Activated T-helper 1 cell treated with anti-CD3 and anti-CD28 coated beads, Interleukin-12 subunit alpha, Interleukin-12 subunit beta, Interleukin-2, Interleukin-4 antibody, amounts not matched to agents 30 ng/mL and 10 ng/mL and 1 ng/mL, durations not matched to agents 14 hours and 24 hours and 36 hours (primary cell): ENCODE results near the gene STIM2. TPM values are rescaled to one million over a fixed set of nuclear protein-coding genes. Genes with fewer than 3 reads are reported as not detected.

ENCODE experiments used
- DNase-seq: peaks from one replicate; pipeline ENCODE4 v3.0.0; 2021; ENCODE audit warnings: low spot score
- H3K27ac Mint-ChIP-seq: one replicate; pipeline ENCODE4 v1.8.0; 2021; ENCODE audit warnings: mild to moderate bottlenecking, mixed read lengths
- H3K27me3 Mint-ChIP-seq: one replicate; pipeline ENCODE4 v1.8.0; 2022; ENCODE audit warnings: mild to moderate bottlenecking, moderate library complexity, mixed read lengths; ENCODE audit not compliant: insufficient read depth
- H3K36me3 Mint-ChIP-seq: one replicate; pipeline ENCODE4 v1.8.0; 2021; ENCODE audit warnings: low read depth, mixed read lengths
- H3K4me1 Mint-ChIP-seq: one replicate; pipeline ENCODE4 v1.8.0; 2021; ENCODE audit warnings: low read depth, mixed read lengths
- H3K4me3 Mint-ChIP-seq: one replicate; pipeline ENCODE4 v1.8.0; 2021; ENCODE audit warnings: mild to moderate bottlenecking, moderate library complexity, mixed read lengths
- H3K9me3 Mint-ChIP-seq: one replicate; pipeline ENCODE4 v1.8.0; 2021; ENCODE audit warnings: mixed read lengths
- intact Hi-C: fragments of 100-400 bp; cut with micrococcal nuclease; formaldehyde crosslinking; loops from one replicate; pipeline ENCODE4 v1.15.1; 2024
- total RNA-seq: library from RNA; stranded (reverse); gene quantifications from 2 replicates; pipeline ENCODE4 v1.2.3, GENCODE V29; 2022

The STIM2 gene
- total RNA-seq, 1 donor from 2014 or later, result 54.1 TPM

DNA sequence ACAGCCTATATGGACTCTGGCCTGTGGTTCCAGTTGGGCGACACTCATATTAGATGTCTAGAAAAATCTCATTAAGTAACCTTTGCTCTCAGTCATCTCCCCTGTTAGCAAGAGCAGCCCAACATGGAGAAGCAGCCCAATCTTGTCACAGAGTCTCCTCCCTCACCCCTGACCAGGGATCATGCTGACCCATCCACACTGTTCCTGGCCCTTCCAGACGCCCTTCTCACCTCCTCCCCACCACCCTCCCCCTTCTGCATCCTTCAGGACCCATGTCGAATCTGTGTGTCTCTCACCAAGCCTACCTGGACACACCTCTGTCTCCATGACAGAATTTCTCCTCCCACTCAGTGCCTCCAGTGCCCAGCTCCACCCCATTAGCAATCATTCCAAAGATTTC lies 190.1 kb downstream of the STIM2 start:
- Mint-ChIP-seq H3K27me3 (peaks cover 22% of the 10 kb centered on the region), H3K4me1 (no peaks in the 10 kb centered on the region)

GRCh38 chr4:27055221-27055760 lies 194.7 kb downstream of the STIM2 start:
- Mint-ChIP-seq H3K9me3 (no peaks in the 10 kb centered on the region), H3K4me3 (no peak overlapping the region), H3K27ac (no peak overlapping the region), H3K36me3 (no peaks in the 10 kb centered on the region), H3K27me3 (no peaks in the 10 kb centered on the region), H3K4me1 (no peaks in the 10 kb centered on the region)
- intact Hi-C loops, result no loop called here
- no peak for DNase-seq

More for the DNA sequence above, 190.1 kb downstream of the STIM2 start:
- H3K9me3 Mint-ChIP-seq, result no peaks in the 10 kb centered on the region
- H3K36me3 Mint-ChIP-seq, result no peaks in the 10 kb centered on the region
- no peak overlapping the region for H3K27ac Mint-ChIP-seq
- intact Hi-C loops, result no loop called here
- DNase-seq, result no peak
- H3K4me3 Mint-ChIP-seq, result no peak overlapping the region

DNA sequence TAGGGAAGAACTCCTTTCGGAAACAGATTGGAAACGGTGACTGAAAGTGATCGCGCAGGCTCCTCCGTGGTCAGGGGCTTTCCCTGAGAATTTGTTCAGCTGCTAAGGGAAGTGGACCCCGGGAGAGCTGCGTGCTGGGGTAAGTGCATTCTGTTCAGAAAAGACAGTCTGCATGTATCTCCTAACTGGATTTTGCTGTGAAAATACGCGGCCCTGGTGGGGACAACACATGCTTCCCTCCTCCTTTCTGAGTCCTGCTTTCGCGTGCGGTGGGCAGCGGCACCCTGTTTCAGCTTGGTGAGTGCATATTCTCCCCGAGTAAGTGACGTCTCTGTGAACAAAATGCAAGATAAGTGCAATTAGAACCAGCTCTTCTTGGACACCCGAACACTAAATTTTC lies 195.6 kb downstream of the STIM2 start:
- H3K4me3 Mint-ChIP-seq, result no peak overlapping the region
- no peaks in the 10 kb centered on the region for H3K9me3 Mint-ChIP-seq
- H3K27ac Mint-ChIP-seq, result no peak overlapping the region
- intact Hi-C loops, result no loop called here
- no peaks in the 10 kb centered on the region for H3K36me3 Mint-ChIP-seq
- no peak for DNase-seq
- H3K4me1 Mint-ChIP-seq, result no peaks in the 10 kb centered on the region
- H3K27me3 Mint-ChIP-seq, result no peaks in the 10 kb centered on the region

- no peak for DNase-seq
- no peak overlapping the region for H3K4me3 Mint-ChIP-seq
- H3K27ac Mint-ChIP-seq, result no peak overlapping the region
- intact Hi-C loops, result no loop called here
- H3K36me3 Mint-ChIP-seq, result no peaks in the 10 kb centered on the region
- no peaks in the 10 kb centered on the region for H3K4me1 Mint-ChIP-seq
- no peaks in the 10 kb centered on the region for H3K9me3 Mint-ChIP-seq
- H3K27me3 Mint-ChIP-seq, result no peaks in the 10 kb centered on the region
Observed at GRCh38 chr4:27057053-27057452, 196.4 kb downstream of the STIM2 start.

DNA sequence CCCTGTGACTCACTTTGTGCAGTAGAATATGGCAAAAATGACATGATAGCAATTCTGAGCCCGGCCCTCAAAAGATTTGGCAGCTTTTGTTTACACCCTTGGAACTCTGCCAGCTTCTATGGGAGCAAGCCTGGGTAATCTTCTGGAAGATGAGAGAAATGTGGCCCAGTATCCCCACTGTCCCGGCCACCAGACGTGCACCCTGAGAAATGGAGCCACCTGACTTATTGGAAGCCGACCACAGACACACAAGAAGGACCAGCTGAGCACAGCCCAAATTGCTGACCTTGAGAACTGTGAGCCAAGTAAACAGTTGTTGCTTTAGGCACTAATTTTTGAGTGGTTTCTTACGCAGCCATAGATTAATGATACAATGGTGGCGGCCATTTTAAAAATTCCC lies 197.0 kb downstream of the STIM2 start:
- DNase-seq, result no peak
- H3K36me3 Mint-ChIP-seq, result no peaks in the 10 kb centered on the region
- no peak overlapping the region for H3K4me3 Mint-ChIP-seq
- no peaks in the 10 kb centered on the region for H3K4me1 Mint-ChIP-seq
- no peaks in the 10 kb centered on the region for H3K27me3 Mint-ChIP-seq
- intact Hi-C loops, result no loop called here
- H3K27ac Mint-ChIP-seq, result no peak overlapping the region
- no peaks in the 10 kb centered on the region for H3K9me3 Mint-ChIP-seq

DNA sequence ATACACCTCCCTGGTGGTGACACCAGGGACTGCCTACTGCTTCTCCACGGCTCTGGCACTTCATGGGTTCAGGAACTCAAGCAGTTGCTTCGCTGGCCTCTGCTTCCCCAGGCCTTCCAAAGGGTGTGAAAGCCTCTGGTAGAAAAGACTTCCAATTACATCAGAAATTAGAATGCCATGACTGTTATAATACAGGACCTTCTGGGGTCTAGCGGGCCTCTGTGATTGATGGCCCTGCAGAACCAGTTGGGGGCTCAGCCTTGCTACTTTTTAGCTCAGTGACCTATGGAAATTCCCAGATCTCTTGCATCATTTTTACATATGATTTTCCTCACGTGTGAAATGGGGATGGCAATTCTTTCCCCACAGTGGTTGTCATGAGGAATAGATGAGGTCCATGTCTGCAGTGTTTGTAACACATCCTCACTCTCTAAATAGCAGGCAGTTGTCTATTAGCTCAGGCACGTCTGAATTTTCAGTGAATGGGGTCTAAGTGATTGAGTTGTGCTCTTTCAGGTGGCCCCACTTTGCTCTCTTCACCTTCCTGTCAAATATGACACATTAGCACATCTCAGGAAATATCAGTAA lies 198.3 kb downstream of the STIM2 start:
- no peak overlapping the region for H3K4me3 Mint-ChIP-seq
- intact Hi-C loops, result no loop called here
- H3K4me1 Mint-ChIP-seq, result no peaks in the 10 kb centered on the region
- H3K27ac Mint-ChIP-seq, result no peak overlapping the region
- DNase-seq, result no peak
- no peaks in the 10 kb centered on the region for H3K9me3 Mint-ChIP-seq
- H3K36me3 Mint-ChIP-seq, result no peaks in the 10 kb centered on the region
- no peaks in the 10 kb centered on the region for H3K27me3 Mint-ChIP-seq

GRCh38 chr4:27059446-27059845 lies 198.8 kb downstream of the STIM2 start:
- Mint-ChIP-seq H3K4me1 (no peaks in the 10 kb centered on the region), H3K9me3 (no peaks in the 10 kb centered on the region), H3K4me3 (no peak overlapping the region), H3K27me3 (no peaks in the 10 kb centered on the region), H3K27ac (no peak overlapping the region), H3K36me3 (no peaks in the 10 kb centered on the region)
- no peak for DNase-seq
- intact Hi-C loops, result no loop called here

- H3K27me3 Mint-ChIP-seq, result no peaks in the 10 kb centered on the region
- H3K4me3 Mint-ChIP-seq, result no peak overlapping the region
- intact Hi-C loops, result no loop called here
- no peak for DNase-seq
- no peaks in the 10 kb centered on the region for H3K9me3 Mint-ChIP-seq
- H3K27ac Mint-ChIP-seq, result no peak overlapping the region
- H3K36me3 Mint-ChIP-seq, result no peaks in the 10 kb centered on the region
- H3K4me1 Mint-ChIP-seq, result no peaks in the 10 kb centered on the region
Observed at GRCh38 chr4:27062256-27062655, 201.6 kb downstream of the STIM2 start.

DNA sequence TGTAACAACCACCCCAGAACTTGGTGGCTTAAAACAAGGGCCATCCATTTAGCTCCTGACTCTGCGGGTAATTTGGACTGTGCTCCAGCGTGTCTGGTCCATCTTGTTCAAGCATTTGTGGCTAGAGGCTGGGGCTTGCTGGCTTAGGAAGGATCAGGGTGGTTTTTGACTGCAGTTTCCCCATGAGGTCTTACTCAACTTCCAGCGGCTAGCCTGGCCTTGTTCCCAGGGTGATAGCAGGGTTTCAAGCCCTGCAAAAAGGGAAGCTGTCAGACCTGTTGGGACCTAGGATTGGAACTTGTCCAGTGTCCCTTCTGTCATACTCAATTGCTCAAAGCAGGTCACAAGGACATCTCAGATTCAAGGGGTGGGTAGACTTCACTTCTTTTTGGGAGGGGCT lies 205.9 kb downstream of the STIM2 start:
- intact Hi-C loops, result no loop called here
- Mint-ChIP-seq H3K36me3 (no peaks in the 10 kb centered on the region), H3K27me3 (no peaks in the 10 kb centered on the region), H3K4me1 (no peaks in the 10 kb centered on the region), H3K27ac (no peak overlapping the region), H3K9me3 (no peaks in the 10 kb centered on the region), H3K4me3 (no peak overlapping the region)
- DNase-seq, result no peak

GRCh38 chr4:27068151-27068867 lies 207.7 kb downstream of the STIM2 start:
- DNase-seq, result no peak
- Mint-ChIP-seq H3K4me1 (no peaks in the 10 kb centered on the region), H3K36me3 (no peaks in the 10 kb centered on the region), H3K27ac (no peak overlapping the region), H3K27me3 (no peaks in the 10 kb centered on the region), H3K9me3 (no peaks in the 10 kb centered on the region), H3K4me3 (no peak overlapping the region)
- intact Hi-C loops, result no loop called here
